Vagina (tissue), 2 donors: Measurements from ENCODE around the gene RBM12.

Experiments
- CTCF ChIP-seq, 3 experiments: fragments of 450-650 bp in 2 of 3; fragments of 200-600 bp in 1 of 3; sonication (generic) in 1 of 3; IDR thresholded peaks; one replicate each; pipeline ENCODE4 v1.5.1; 2017 to 2019; ENCODE audit warnings: antibody characterized with exemption in 3 of 3, mild to moderate bottlenecking in 2 of 3, moderate library complexity in 2 of 3
- POLR2A ChIP-seq, 2 donors: fragments of 450-650 bp; IDR thresholded peaks; one replicate each; pipeline ENCODE4 v1.6.1; 2017; ENCODE audit warnings: antibody characterized with exemption in 2 of 2, mild to moderate bottlenecking in 2 of 2, moderate library complexity in 2 of 2
- POLR2AphosphoS5 ChIP-seq, 2 donors: sonication (generic); formaldehyde crosslinking; IDR thresholded peaks; one replicate each; pipeline ENCODE4 v1.9.0; 2017; ENCODE audit warnings: antibody characterized with exemption in 2 of 2, mild to moderate bottlenecking in 2 of 2, low read depth in 1 of 2; ENCODE audit not compliant: insufficient read depth in 1 of 2

GRCh38 chr20:35636095-35636494 is 28.6 kb downstream of the RBM12 start:
- TF ChIP-seq CTCF (IDR thresholded peaks at IDR 0.05) (no peak), POLR2A (IDR thresholded peaks at IDR 0.05) (no peak), POLR2AphosphoS5 (IDR thresholded peaks at IDR 0.05; ENCODE audit: insufficient read depth in 1 of 2, low read depth in 1 of 2) (no peak)
